Stimulated activated naive B cell treated with anti-CD40 and anti-IgM and Interleukin-4, amounts not matched to agents 10 μg/mL and 1 μg/mL and 100 μg/mL, for 72 hours (primary cell): ENCODE results near the gene NPW.
A peak's percentile ranks its signal among the peaks of the same experiment; 100 is the strongest.

Experiments used
- ATAC-seq, 2 donors: fragments of 150-1000 bp; cut with Tn5 transposase; replicated peaks; 2 replicates each; pipeline ENCODE4 v1.10.0; 2021; ENCODE audit warnings: moderate library complexity in 1 of 2
- DNase-seq: peaks from one replicate; pipeline ENCODE4 v3.0.0; 2021
- H3K27ac Mint-ChIP-seq: one replicate; pipeline ENCODE4 v1.8.0; 2022; ENCODE audit warnings: mild to moderate bottlenecking, mixed read lengths
- H3K27me3 Mint-ChIP-seq, 2 donors: one replicate each; pipeline ENCODE4 v1.8.0; 2022; ENCODE audit warnings: mixed read lengths in 2 of 2
- H3K36me3 Mint-ChIP-seq, 2 donors: one replicate each; pipeline ENCODE4 v1.8.0; 2022; ENCODE audit warnings: mixed read lengths in 2 of 2, mild to moderate bottlenecking in 1 of 2
- H3K4me1 Mint-ChIP-seq, 2 donors: one replicate each; pipeline ENCODE4 v1.8.0; 2022; ENCODE audit warnings: mixed read lengths in 2 of 2, mild to moderate bottlenecking in 1 of 2
- H3K4me3 Mint-ChIP-seq, 2 donors: one replicate each; pipeline ENCODE4 v1.8.0; 2022; ENCODE audit warnings: mild to moderate bottlenecking in 2 of 2, mixed read lengths in 2 of 2, moderate library complexity in 1 of 2
- H3K9me3 Mint-ChIP-seq, 2 donors: one replicate each; pipeline ENCODE4 v1.8.0; 2022; ENCODE audit warnings: mixed read lengths in 2 of 2, mild to moderate bottlenecking in 1 of 2

The NPW gene

DNA sequence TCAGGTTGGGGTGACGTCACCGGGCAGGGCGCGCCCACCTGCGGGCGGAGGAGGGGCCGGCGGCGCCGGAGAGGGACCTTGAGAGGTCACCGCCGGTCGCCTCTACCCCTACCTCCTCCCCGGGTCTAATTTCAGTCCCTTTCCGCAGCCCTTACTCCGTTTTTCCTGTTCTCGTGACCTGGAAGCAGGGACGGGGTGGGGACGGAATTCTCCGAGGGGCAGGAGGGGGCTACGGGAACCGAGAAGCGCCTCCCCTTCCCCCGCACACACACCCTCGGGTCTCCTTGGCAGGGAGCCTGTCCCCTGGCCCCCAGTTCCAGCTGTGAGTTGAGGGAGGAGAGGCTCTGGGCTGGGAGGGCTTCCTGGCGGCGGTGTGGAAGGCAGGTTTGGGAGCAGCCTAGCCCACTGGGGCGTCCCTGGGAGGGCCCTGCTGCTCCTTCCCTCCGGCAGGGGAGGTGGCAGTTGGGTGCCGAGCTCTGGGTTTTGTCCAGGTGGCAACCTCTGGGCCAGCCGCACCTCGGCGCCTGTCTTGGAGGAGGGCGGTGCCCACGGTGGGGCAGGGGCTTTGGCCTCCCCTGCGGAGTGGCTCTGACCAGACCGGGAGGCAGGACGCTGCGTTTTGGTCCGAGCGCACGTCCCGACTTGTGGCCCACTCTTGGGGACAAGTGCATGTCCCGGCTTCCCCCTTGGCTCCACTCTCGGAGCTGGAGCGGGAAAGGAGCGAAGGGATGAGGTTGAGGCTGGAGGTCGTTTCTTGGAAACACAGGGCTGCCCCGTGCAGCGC, 29.0 kb upstream of the NPW start:
- Mint-ChIP-seq H3K36me3 (peaks cover 23 to 49% of the 10 kb centered on the region in 2 donors), H3K9me3 (no peaks in the 10 kb centered on the region), H3K4me3 (peak overlapping the region; percentile 88 to 95), H3K4me1 (peaks cover 33 to 43% of the 10 kb centered on the region in 2 donors), H3K27me3 (no peaks in the 10 kb centered on the region), H3K27ac (peak overlapping the region; percentile 98)
- ATAC-seq (peak; percentile 27 to 32), DNase-seq (peak; percentile 57)

- H3K27me3 Mint-ChIP-seq: no peaks in the 10 kb centered on the region
- peak overlapping the region; percentile 88 to 95 for H3K4me3 Mint-ChIP-seq
- ATAC-seq (peak; percentile 76 to 80), DNase-seq (peak; percentile 89)
- peak overlapping the region; percentile 98 for H3K27ac Mint-ChIP-seq
- H3K4me1 Mint-ChIP-seq: peaks cover 31 to 39% of the 10 kb centered on the region in 2 donors
- peaks cover 24 to 47% of the 10 kb centered on the region in 2 donors for H3K36me3 Mint-ChIP-seq
- H3K9me3 Mint-ChIP-seq: no peaks in the 10 kb centered on the region
Observed at GRCh38 chr16:1991135-1991551, 28.4 kb upstream of the NPW start.

DNA sequence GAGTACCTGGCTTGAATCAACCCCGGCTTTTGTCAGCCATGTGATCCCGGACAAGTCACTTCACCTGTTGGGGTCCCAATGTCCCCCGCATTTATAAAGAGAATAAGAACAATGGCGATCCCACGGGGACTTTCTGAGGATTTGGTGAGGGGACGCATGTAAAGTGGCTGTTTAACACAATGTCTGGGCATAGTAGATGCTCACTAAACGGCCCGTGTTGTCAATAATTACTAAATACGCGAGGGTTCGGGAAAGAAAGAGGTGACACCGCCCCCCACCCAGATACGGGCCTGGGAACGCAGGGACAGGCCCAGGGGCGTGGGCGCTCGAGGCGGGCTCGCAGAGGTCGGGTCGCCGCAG, 28.0 kb upstream of the NPW start:
- H3K27me3 Mint-ChIP-seq: no peaks in the 10 kb centered on the region

GRCh38 chr16:1991948-1992703, 27.5 kb upstream of the NPW start:
- Mint-ChIP-seq H3K4me1 (peaks cover 23 to 37% of the 10 kb centered on the region in 2 donors), H3K27me3 (no peaks in the 10 kb centered on the region), H3K36me3 (peaks cover 17 to 45% of the 10 kb centered on the region in 2 donors), H3K4me3 (peak overlapping the region; percentile 88 to 95), H3K9me3 (no peaks in the 10 kb centered on the region), H3K27ac (peak overlapping the region; percentile 98)
- peak; percentile 51 to 54 for ATAC-seq
- DNase-seq: peak; percentile 87

More for the DNA sequence above, 28.0 kb upstream of the NPW start:
- H3K9me3 Mint-ChIP-seq: no peaks in the 10 kb centered on the region
- H3K4me3 Mint-ChIP-seq: peak overlapping the region; percentile 88 to 95
- peak overlapping the region; percentile 98 for H3K27ac Mint-ChIP-seq
- H3K36me3 Mint-ChIP-seq: peaks cover 20 to 45% of the 10 kb centered on the region in 2 donors
- peaks cover 28 to 37% of the 10 kb centered on the region in 2 donors for H3K4me1 Mint-ChIP-seq
- DNase-seq (no peak), ATAC-seq (no peak)

GRCh38 chr16:1992704-1993317, 26.8 kb upstream of the NPW start:
- Mint-ChIP-seq H3K36me3 (peaks cover 14 to 45% of the 10 kb centered on the region in 2 donors), H3K4me3 (no peak overlapping the region), H3K4me1 (peaks cover 23 to 37% of the 10 kb centered on the region in 2 donors), H3K9me3 (no peaks in the 10 kb centered on the region), H3K27me3 (no peaks in the 10 kb centered on the region), H3K27ac (no peak overlapping the region)
- ATAC-seq (no peak), DNase-seq (no peak)

GRCh38 chr16:1993731-1994131, 25.9 kb upstream of the NPW start:
- peaks cover 19 to 49% of the 10 kb centered on the region in 2 donors for H3K36me3 Mint-ChIP-seq

GRCh38 chr16:1997494-1998359, 21.9 kb upstream of the NPW start:
- H3K4me1 Mint-ChIP-seq: peaks cover 13 to 15% of the 10 kb centered on the region in 2 donors
- H3K36me3 Mint-ChIP-seq: peaks cover 37 to 59% of the 10 kb centered on the region in 2 donors
- no peak for ATAC-seq
- no peak for DNase-seq
- no peaks in the 10 kb centered on the region for H3K9me3 Mint-ChIP-seq
- no peak overlapping the region for H3K4me3 Mint-ChIP-seq
- no peaks in the 10 kb centered on the region for H3K27me3 Mint-ChIP-seq
- no peak overlapping the region for H3K27ac Mint-ChIP-seq

More at GRCh38 chr16:1993731-1994131, 25.9 kb upstream of the NPW start:
- H3K27ac Mint-ChIP-seq: peak overlapping the region; percentile 84
- H3K4me3 Mint-ChIP-seq: no peak overlapping the region
- H3K27me3 Mint-ChIP-seq: no peaks in the 10 kb centered on the region
- DNase-seq (no peak), ATAC-seq (no peak)
- H3K4me1 Mint-ChIP-seq: peaks cover 20 to 37% of the 10 kb centered on the region in 2 donors
- no peaks in the 10 kb centered on the region for H3K9me3 Mint-ChIP-seq

DNA sequence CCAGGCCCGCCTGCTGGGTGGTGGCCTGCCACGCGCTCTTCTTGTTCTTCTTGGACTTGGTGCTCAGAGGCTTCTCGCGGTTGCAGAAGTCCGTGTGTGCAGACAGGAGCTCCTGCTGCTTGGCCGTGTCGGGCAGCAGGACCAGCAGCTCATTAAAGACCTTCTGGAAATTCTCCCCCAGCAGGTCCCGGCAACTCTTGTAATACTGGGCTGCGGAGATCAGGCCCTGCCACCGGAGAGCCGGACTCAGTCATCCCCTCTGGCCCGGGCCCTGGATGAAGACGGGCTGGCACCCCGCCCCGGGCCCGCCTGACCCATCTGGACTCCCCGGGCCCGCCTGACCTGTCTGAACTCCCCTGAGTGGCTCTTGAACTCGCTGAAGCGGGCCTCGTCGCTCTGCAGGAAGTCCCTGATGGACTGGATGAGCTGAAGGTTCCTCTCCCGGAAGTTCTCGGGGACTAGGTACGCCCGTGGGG, 21.2 kb upstream of the NPW start:
- H3K4me3 Mint-ChIP-seq: no peak overlapping the region
- H3K27me3 Mint-ChIP-seq: no peaks in the 10 kb centered on the region
- peaks cover 11% of the 10 kb centered on the region in 2 donors for H3K4me1 Mint-ChIP-seq
- H3K27ac Mint-ChIP-seq: no peak overlapping the region
- peaks cover 34 to 55% of the 10 kb centered on the region in 2 donors for H3K36me3 Mint-ChIP-seq
- no peak for ATAC-seq
- no peaks in the 10 kb centered on the region for H3K9me3 Mint-ChIP-seq
- no peak for DNase-seq

DNA sequence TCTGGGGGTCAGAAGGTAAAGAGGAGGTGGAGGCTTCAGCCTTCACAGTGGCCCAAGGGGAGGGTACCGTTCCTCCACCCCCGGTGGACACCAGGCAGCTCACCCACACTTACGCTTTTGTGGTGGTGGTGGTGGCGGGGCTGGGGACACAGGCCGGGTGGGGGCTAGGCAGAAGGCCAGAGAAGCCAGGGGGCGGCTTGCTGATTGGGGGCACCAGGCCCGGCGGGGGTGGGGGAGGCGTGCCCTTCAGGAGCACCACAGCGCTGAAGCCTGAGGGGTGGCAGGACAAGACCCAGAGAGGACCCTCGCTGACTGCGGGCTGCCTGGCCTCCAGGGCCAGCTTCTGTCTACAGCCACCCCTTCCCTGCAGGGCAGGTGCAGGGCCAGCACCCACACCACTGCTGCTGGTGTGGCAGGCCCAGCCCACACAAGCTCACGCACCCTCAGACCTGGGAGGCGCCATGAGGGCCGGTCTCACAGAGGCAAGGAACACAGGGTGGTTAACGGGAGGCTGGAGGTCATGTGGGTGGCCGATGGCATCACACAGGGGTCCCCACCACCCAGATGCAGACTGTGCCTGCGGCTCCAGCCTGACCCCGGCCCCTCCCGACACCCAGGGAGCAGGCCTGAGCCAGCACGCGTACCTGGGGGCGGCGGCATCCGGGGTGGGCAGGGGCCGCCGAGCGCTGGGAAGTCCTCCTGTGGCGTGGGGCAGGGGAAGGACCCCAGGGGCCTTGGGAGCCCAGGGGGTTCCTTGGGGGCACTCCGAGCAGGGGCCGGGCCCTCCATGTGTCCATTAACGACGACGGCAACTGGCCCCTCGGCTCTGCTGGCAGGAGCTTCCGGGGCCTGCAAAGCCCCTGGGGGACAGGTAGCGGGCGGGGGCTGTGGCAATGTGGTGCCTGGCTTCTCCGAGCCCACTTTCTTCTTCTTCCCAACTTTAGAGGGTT, 20.5 kb upstream of the NPW start:
- Mint-ChIP-seq H3K36me3 (peaks cover 32 to 48% of the 10 kb centered on the region in 2 donors), H3K4me1 (peaks cover 4 to 7% of the 10 kb centered on the region in 2 donors), H3K27me3 (no peaks in the 10 kb centered on the region), H3K4me3 (no peak overlapping the region), H3K9me3 (no peaks in the 10 kb centered on the region), H3K27ac (no peak overlapping the region)
- DNase-seq (no peak), ATAC-seq (no peak)

DNA sequence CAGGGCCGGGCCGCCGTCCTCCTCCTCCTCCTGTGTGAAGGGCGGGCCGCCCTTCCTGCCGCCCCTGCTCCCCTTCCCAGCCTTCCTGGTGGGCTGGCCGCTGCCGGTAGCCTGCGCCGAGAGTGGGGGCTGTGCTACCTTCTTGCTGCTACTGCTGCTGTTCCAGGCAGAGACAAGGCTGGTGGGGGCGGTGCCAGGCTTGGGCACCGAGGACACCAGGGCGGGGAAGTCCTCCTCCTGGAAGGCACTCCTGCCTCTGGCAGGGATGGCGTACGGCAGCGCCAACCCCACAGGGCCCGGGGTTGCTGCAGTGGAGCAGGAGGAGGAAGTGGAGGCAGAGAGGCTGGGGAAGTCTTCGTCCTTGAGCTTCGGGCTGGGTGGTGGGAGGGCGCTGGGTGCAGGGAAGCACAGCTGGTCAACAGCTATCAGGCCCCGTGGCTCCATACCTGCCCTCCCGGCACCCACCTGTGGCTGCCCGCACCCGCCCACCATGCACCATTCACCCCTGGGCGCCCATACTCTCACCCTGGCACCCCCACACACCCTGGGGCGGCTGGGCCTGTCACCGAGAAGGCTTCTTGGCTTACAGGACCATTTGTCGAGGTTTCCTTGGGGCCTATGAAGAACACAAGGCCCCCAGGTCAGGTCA, 19.6 kb upstream of the NPW start:
- ATAC-seq: no peak
- Mint-ChIP-seq H3K27ac (no peak overlapping the region), H3K4me3 (no peak overlapping the region), H3K36me3 (peaks cover 32 to 49% of the 10 kb centered on the region in 2 donors), H3K4me1 (peaks cover 6 to 16% of the 10 kb centered on the region in 2 donors), H3K9me3 (no peaks in the 10 kb centered on the region), H3K27me3 (no peaks in the 10 kb centered on the region)
- DNase-seq: no peak

DNA sequence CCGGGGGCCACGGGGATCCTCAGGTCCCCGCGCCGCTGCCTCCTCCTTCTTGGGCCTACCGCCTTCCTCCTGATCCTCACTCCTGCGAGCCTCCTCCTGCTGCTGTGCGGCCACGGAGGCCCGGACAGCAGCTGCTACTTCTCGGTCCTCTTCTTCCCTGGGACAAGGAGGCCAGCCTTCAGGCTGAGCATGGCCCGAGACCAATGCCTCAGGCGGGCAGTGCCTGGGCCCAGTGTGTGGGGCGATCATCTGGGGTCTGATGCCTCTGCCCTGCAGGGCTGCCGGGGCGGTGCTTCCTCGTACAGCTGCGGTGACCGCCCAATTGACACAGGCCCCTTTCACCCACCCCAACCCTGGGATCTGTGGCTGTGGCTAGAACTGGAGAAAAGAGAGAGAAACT, 18.6 kb upstream of the NPW start:
- Mint-ChIP-seq H3K4me3 (no peak overlapping the region), H3K36me3 (peaks cover 31 to 48% of the 10 kb centered on the region in 2 donors), H3K27me3 (no peaks in the 10 kb centered on the region), H3K4me1 (peaks cover 9 to 25% of the 10 kb centered on the region in 2 donors), H3K9me3 (no peaks in the 10 kb centered on the region), H3K27ac (no peak overlapping the region)
- ATAC-seq (no peak), DNase-seq (no peak)
